Testis (tissue), 3 donors: ENCODE data around the gene SH3RF3. TPM values are rescaled to one million over a fixed set of nuclear protein-coding genes. Genes with fewer than 3 reads are reported as not detected.

Experiments
- DNase-seq: peaks from one replicate; pipeline ENCODE4 v3.0.0-alpha.2; 2019
- H3K27ac ChIP-seq, 2 donors: fragments of 200-600 bp; sonication (generic); one replicate each; pipeline ENCODE4 v1.5.1; 2019
- H3K27me3 ChIP-seq: fragments of 200-600 bp; sonication (generic); one replicate; pipeline ENCODE4 v1.5.1; 2019
- H3K36me3 ChIP-seq: fragments of 200-600 bp; sonication (generic); one replicate; pipeline ENCODE4 v1.5.1; 2017; ENCODE audit warnings: low read depth; ENCODE audit errors: missing control alignments
- H3K4me1 ChIP-seq: fragments of 200-600 bp; sonication (generic); one replicate; pipeline ENCODE4 v1.5.1; 2019
- H3K4me3 ChIP-seq, 2 donors: fragments of 200-600 bp; sonication (generic); one replicate each; pipeline ENCODE4 v1.5.1; 2017 to 2019
- H3K9me3 ChIP-seq: fragments of 200-600 bp; sonication (generic); one replicate; pipeline ENCODE4 v1.5.1; 2017
- POLR2A ChIP-seq: fragments of 450-650 bp; IDR thresholded peaks from one replicate; pipeline ENCODE4 v1.6.1; 2017; ENCODE audit warnings: antibody characterized with exemption, mild to moderate bottlenecking, moderate library complexity
- WGBS, 2 donors: methylation state at CpG; one replicate each; pipeline ENCODE4 v1.1.5; 2018; 5-methylcytosine and 5-hydroxymethylcytosine counted together
- intact Hi-C: fragments of 100-400 bp; cut with DNase I; formaldehyde crosslinking; loops from one replicate; pipeline ENCODE4 v1.15.1; 2023; ENCODE audit warnings: low total_unique reads
- polyA plus RNA-seq: library from polyadenylated mRNA; stranded (reverse); fragments of 350-450 nt; fragmentation: Illumina TruSeq; extraction: RNeasy Lipid Tissue Mini Kit (QIAGEN cat#74804); gene quantifications from one replicate; pipeline ENCODE4 v1.2.3, GENCODE V29; 2014; ENCODE audit warnings: low read depth, low replicate concordance; ENCODE audit not compliant: insufficient read depth
- total RNA-seq, 2 donors: library from RNA; depleted of rRNA; stranded (reverse); fragments of >200 nt; gene quantifications; one replicate each; pipeline ENCODE4 v1.2.3, GENCODE V29; 2016
- TF ChIP-seq, protein P1 (sequence below), 3 experiments: fragments of 450-650 bp in 2 of 3; fragments of 200-600 bp in 1 of 3; sonication (generic) in 1 of 3; IDR thresholded peaks; one replicate each; pipeline ENCODE4 v1.5.1; 2016 to 2019; ENCODE audit warnings: antibody characterized with exemption in 3 of 3, mild to moderate bottlenecking in 2 of 3, moderate library complexity in 1 of 3

The SH3RF3 gene
- total and polyA plus RNA-seq, 3 donors from 2014 or later: 9.3 to 20.1 (median 16.5) TPM

DNA sequence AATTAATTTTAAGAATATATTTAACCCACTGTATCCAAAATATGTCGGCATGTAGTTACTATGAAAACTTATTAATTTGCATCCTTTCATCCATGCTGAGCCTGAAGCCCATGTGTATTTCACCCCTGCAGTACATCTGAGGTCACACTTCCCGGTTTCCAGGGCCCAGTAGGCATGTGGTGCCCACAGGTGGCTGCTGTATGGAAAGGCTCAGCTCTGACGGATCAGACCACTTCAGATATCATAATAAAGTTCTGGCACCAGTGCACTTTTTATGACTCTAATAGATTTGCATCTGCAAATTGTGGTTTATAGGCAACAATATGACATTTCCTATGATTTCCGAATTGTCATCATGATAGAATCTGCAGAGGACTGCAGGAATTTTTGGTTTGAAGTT is 22.5 kb downstream of the SH3RF3 start:
- Histone ChIP-seq H3K4me1 (no peaks in the 10 kb centered on the region), H3K27me3 (no peaks in the 10 kb centered on the region), H3K27ac (no peak overlapping the region), H3K9me3 (no peaks in the 10 kb centered on the region), H3K4me3 (no peak overlapping the region), H3K36me3 (no peaks in the 10 kb centered on the region)
- intact Hi-C loops: no loop called here
- no peak for DNase-seq
- no peak for TF ChIP-seq POLR2A
- TF ChIP-seq, protein P1, sequence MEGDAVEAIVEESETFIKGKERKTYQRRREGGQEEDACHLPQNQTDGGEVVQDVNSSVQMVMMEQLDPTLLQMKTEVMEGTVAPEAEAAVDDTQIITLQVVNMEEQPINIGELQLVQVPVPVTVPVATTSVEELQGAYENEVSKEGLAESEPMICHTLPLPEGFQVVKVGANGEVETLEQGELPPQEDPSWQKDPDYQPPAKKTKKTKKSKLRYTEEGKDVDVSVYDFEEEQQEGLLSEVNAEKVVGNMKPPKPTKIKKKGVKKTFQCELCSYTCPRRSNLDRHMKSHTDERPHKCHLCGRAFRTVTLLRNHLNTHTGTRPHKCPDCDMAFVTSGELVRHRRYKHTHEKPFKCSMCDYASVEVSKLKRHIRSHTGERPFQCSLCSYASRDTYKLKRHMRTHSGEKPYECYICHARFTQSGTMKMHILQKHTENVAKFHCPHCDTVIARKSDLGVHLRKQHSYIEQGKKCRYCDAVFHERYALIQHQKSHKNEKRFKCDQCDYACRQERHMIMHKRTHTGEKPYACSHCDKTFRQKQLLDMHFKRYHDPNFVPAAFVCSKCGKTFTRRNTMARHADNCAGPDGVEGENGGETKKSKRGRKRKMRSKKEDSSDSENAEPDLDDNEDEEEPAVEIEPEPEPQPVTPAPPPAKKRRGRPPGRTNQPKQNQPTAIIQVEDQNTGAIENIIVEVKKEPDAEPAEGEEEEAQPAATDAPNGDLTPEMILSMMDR (IDR thresholded peaks at IDR 0.05): no peak
- WGBS, 2 donors: 82 to 90% methylated on average over 4 of the region's 4 CpGs

DNA sequence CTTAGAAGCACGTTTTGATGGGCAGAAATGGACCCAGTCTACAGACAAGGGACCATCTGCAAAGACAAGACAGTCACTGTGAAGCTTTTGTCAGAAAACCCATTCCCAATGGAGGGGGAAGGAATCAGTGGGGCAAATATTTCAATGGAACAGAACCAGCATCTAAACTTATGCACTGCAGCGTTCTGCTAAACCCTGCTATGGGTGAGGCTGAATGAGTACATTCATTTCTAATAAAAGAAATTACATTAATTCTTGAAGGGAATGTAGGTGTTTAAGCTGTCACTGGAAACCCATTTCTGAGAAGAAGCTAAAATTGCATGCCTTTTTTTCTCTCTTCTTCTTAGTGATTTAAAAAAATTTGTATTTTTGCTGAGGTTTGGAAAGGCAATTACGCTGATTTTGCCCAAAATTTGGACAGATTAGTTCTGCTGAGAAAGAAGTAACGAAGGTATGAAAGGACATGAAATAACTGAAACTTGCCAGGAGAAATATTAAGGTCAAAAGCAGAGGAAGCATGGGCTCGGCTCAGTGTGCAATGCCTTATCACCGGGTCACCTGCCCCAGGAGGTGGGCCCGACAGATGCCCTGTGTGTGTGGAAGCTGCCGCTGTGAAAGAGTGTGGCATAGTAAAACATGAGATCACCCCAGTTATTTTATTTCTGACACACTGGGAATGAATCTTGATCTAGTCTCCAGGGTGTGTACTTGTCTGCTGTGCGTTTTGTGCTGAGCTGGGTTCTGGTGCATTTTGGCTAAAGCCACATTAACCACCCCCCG is 24.2 kb downstream of the SH3RF3 start:
- DNase-seq: no peak
- no peaks in the 10 kb centered on the region for H3K36me3 ChIP-seq
- no peaks in the 10 kb centered on the region for H3K9me3 ChIP-seq
- TF ChIP-seq POLR2A: no peak
- TF ChIP-seq, protein P1 (IDR thresholded peaks at IDR 0.05): no peak
- H3K27ac ChIP-seq: no peak overlapping the region
- WGBS, 2 donors: 83 to 86% methylated on average over 10 of the region's 10 CpGs
- H3K27me3 ChIP-seq: no peaks in the 10 kb centered on the region
- no peaks in the 10 kb centered on the region for H3K4me1 ChIP-seq
- H3K4me3 ChIP-seq: no peak overlapping the region
- intact Hi-C loops: no loop called here

DNA sequence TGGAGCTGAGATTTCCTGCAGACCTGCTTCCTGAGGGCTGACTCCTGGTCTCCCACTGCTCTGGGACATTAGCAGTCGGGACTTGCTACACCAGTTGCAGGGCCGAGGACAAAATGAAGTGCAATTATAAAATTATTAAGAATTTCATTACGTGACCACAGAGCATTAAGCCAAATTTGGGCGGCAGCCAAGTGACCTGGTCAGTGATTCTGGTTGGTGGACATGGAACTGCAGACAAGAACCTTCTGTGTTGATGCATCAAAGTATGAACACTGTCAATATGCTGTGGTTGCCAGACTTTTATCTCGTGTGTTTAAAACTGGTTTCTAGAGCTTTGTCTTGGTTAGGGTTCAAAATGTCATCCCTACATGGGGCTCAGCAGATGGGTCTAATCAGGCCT is 24.8 kb downstream of the SH3RF3 start:
- WGBS, 2 donors: 82% methylated on average over 5 of the region's 5 CpGs
- Histone ChIP-seq H3K27ac (no peak overlapping the region), H3K4me1 (no peaks in the 10 kb centered on the region), H3K36me3 (no peaks in the 10 kb centered on the region), H3K27me3 (no peaks in the 10 kb centered on the region), H3K9me3 (no peaks in the 10 kb centered on the region), H3K4me3 (no peak overlapping the region)
- no peak for DNase-seq
- intact Hi-C loops: no loop called here
- TF ChIP-seq POLR2A: no peak
- TF ChIP-seq, protein P1 (IDR thresholded peaks at IDR 0.05): no peak

DNA sequence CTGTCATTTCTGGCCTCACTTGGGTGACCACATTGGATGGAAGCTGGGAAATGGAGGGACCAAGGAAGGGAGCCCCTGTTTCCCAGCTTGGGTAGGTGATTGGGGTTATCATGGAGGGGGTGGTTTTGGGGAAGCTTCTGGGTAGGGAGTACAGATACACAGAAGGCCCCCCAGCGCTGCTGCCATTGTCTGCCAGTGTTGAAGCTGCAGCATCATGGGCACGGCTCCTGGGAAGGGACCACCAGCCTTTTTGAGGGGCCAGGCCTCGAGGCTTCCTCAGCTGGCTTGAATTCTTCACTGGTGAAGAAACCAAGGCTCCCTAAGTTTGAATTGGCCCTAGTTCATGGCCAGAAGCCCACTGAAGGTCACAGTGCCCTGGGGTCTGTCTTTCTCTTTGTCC is 25.2 kb downstream of the SH3RF3 start:
- intact Hi-C loops: no loop called here
- Histone ChIP-seq H3K27me3 (no peaks in the 10 kb centered on the region), H3K9me3 (no peaks in the 10 kb centered on the region), H3K4me1 (no peaks in the 10 kb centered on the region), H3K27ac (no peak overlapping the region), H3K36me3 (no peaks in the 10 kb centered on the region), H3K4me3 (no peak overlapping the region)
- no peak for TF ChIP-seq POLR2A
- TF ChIP-seq, protein P1 (IDR thresholded peaks at IDR 0.05): no peak
- DNase-seq: no peak
- WGBS, 2 donors: 86 to 90% methylated on average over 3 of the region's 3 CpGs
